SK-N-SH treated with all-trans-retinoic acid at 6 μM for 48 hours (cell line): ENCODE measurements around the gene DDX41.

Source experiments
- BACH2 ChIP-seq: fragments of 250-450 bp; sonication (Bioruptor Pico); IDR thresholded peaks from 2 replicates; pipeline ENCODE4 v1.9.0; 2021; ENCODE audit warnings: mild to moderate bottlenecking, borderline replicate concordance
- ISL1 ChIP-seq: fragments of 250-450 bp; sonication (Bioruptor Pico); IDR thresholded peaks from 2 replicates; pipeline ENCODE4 v2.1.2; 2022; ENCODE audit warnings: mild to moderate bottlenecking, moderate library complexity
- OSR1 ChIP-seq: fragments of 250-450 bp; sonication (Bioruptor Pico); IDR thresholded peaks from 2 replicates; pipeline ENCODE4 v1.8.0; 2022; ENCODE audit warnings: moderate library complexity, mild to moderate bottlenecking, inconsistent platforms
- RARB ChIP-seq: fragments of 250-450 bp; sonication (Bioruptor Pico); IDR thresholded peaks from 2 replicates; pipeline ENCODE4 v1.8.0; 2021; ENCODE audit warnings: mild to moderate bottlenecking, moderate library complexity
- TOX ChIP-seq: fragments of 250-450 bp; sonication (Bioruptor Pico); IDR thresholded peaks from 2 replicates; pipeline ENCODE4 v1.8.0; 2021; ENCODE audit warnings: mild to moderate bottlenecking, moderate library complexity, borderline replicate concordance
- ZC3H10 ChIP-seq: fragments of 250-450 bp; sonication (Bioruptor Pico); IDR thresholded peaks from 2 replicates; pipeline ENCODE4 v1.5.1; 2021; ENCODE audit warnings: mild to moderate bottlenecking, moderate library complexity
- ZFP30 ChIP-seq: fragments of 450-650 bp; formaldehyde crosslinking; IDR thresholded peaks from 2 replicates; pipeline ENCODE4 v1.5.0; 2022; ENCODE audit warnings: mild to moderate bottlenecking, moderate library complexity
- ZNF565 ChIP-seq: fragments of 450-650 bp; formaldehyde crosslinking; conservative IDR thresholded peaks from 2 replicates; pipeline ENCODE4 v1.5.0; 2020; ENCODE audit warnings: low read depth, mild to moderate bottlenecking, moderate library complexity
- ZNF70 ChIP-seq: fragments of 450-650 bp; formaldehyde crosslinking; IDR thresholded peaks from 2 replicates; pipeline ENCODE4 v1.5.0; 2020; ENCODE audit warnings: mild to moderate bottlenecking, moderate library complexity
- TF ChIP-seq, protein P1 (sequence below): fragments of 250-450 bp; sonication (Bioruptor Pico); IDR thresholded peaks from 2 replicates; pipeline ENCODE4 v1.8.0; 2020; ENCODE audit warnings: mild to moderate bottlenecking, moderate library complexity, borderline replicate concordance
- TF ChIP-seq, protein P2 (sequence below): fragments of 250-450 bp; sonication (Bioruptor Pico); IDR thresholded peaks from 2 replicates; pipeline ENCODE4 v1.5.0; 2020; ENCODE audit warnings: mild to moderate bottlenecking, moderate library complexity

DNA sequence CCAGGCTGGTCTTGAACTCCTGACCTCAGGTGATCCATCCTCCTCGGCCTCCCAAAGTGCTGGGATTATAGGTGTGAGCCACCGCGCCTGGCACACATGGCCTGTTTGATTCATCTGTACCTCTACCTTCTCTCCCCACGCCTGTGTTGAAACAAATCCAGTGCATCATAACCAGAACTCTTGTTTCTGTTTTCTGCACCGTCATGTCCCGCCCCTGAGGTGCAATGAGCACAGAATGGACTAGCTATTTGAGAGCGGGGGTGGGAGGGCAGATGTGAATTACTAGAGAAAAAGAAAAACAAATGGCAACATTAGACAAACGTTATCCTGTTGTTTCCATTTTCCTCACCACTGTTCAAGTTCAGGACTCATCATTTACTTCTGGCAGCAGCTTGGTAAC is 48.3 kb upstream of the DDX41 start:
- TF ChIP-seq BACH2 (no peak), OSR1 (CRISPR knock-in tag) (no peak), ZNF70 (CRISPR knock-in tag) (no peak), TOX (CRISPR knock-in tag) (no peak), ZC3H10 (CRISPR knock-in tag) (no peak), ZNF565 (CRISPR knock-in tag) (no peak), ISL1 (CRISPR knock-in tag) (no peak), RARB (CRISPR knock-in tag) (no peak), ZFP30 (CRISPR knock-in tag) (no peak)
- TF ChIP-seq, protein P1, sequence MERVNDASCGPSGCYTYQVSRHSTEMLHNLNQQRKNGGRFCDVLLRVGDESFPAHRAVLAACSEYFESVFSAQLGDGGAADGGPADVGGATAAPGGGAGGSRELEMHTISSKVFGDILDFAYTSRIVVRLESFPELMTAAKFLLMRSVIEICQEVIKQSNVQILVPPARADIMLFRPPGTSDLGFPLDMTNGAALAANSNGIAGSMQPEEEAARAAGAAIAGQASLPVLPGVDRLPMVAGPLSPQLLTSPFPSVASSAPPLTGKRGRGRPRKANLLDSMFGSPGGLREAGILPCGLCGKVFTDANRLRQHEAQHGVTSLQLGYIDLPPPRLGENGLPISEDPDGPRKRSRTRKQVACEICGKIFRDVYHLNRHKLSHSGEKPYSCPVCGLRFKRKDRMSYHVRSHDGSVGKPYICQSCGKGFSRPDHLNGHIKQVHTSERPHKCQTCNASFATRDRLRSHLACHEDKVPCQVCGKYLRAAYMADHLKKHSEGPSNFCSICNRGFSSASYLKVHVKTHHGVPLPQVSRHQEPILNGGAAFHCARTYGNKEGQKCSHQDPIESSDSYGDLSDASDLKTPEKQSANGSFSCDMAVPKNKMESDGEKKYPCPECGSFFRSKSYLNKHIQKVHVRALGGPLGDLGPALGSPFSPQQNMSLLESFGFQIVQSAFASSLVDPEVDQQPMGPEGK = no peak
- TF ChIP-seq, protein P2, sequence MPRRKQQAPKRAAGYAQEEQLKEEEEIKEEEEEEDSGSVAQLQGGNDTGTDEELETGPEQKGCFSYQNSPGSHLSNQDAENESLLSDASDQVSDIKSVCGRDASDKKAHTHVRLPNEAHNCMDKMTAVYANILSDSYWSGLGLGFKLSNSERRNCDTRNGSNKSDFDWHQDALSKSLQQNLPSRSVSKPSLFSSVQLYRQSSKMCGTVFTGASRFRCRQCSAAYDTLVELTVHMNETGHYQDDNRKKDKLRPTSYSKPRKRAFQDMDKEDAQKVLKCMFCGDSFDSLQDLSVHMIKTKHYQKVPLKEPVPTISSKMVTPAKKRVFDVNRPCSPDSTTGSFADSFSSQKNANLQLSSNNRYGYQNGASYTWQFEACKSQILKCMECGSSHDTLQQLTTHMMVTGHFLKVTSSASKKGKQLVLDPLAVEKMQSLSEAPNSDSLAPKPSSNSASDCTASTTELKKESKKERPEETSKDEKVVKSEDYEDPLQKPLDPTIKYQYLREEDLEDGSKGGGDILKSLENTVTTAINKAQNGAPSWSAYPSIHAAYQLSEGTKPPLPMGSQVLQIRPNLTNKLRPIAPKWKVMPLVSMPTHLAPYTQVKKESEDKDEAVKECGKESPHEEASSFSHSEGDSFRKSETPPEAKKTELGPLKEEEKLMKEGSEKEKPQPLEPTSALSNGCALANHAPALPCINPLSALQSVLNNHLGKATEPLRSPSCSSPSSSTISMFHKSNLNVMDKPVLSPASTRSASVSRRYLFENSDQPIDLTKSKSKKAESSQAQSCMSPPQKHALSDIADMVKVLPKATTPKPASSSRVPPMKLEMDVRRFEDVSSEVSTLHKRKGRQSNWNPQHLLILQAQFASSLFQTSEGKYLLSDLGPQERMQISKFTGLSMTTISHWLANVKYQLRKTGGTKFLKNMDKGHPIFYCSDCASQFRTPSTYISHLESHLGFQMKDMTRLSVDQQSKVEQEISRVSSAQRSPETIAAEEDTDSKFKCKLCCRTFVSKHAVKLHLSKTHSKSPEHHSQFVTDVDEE = no peak
